ENCODE data around the gene TMED4.

DNA sequence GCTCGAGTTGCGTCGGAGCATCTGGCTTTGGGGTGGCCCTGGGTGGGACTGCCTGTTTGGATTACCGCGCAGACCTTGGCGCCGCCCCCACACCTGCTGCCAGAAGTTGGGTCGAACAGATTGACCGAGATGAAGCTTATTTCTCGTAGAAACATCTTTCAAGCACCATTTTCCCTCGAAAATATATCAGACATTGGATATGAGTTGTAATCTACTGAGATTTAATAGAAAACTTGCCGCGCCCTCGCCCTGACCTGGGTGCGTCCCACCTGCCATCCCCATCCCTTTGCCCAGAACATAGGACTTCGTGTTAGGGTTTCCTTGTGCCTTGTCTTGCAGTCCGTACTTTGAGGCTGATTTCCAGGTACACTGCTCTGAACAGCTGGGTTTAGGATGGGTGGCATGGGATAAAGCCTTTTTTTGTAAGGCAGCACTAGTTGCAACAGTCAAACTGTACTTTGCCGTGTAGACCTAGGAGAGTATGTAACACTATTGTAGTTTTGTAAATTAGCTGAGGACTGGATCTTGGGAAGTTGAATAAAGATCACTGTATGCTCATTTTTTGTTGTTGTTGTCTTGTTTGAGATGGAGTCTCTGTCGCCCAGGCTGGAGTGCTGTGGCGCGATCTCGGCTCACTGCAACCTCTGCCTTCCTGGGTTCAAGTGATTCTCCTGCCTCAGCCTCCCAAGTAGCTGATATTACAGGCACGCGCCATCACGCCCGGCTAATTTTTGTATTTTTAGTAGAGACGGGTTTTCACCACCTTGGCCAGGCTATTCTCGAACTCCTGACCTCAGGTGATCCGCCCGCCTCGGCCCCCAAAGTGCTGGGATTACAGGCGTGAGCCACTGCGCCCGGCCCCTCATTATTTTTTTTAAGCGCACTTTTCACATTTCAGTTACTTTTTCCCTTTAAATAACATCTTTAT is 25.4 kb upstream of the TMED4 start:
- no peak for TF ChIP-seq EZH2phosphoT487 (IDR thresholded peaks at IDR 0.05; ENCODE audit: low read depth)
- TF ChIP-seq, protein P1, sequence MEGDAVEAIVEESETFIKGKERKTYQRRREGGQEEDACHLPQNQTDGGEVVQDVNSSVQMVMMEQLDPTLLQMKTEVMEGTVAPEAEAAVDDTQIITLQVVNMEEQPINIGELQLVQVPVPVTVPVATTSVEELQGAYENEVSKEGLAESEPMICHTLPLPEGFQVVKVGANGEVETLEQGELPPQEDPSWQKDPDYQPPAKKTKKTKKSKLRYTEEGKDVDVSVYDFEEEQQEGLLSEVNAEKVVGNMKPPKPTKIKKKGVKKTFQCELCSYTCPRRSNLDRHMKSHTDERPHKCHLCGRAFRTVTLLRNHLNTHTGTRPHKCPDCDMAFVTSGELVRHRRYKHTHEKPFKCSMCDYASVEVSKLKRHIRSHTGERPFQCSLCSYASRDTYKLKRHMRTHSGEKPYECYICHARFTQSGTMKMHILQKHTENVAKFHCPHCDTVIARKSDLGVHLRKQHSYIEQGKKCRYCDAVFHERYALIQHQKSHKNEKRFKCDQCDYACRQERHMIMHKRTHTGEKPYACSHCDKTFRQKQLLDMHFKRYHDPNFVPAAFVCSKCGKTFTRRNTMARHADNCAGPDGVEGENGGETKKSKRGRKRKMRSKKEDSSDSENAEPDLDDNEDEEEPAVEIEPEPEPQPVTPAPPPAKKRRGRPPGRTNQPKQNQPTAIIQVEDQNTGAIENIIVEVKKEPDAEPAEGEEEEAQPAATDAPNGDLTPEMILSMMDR (IDR thresholded peaks at IDR 0.05; ENCODE audit: low read depth, low read length) = no peak

Data from OCI-LY3 (cell line).